KMS-11 (cell line): ENCODE results near the gene COBL.

Source experiments
- H2AFZ ChIP-seq: fragments of 200-600 bp; sonication (generic); 2 replicates; pipeline ENCODE4 v1.6.1; 2016; ENCODE audit warnings: antibody characterized with exemption, mixed run types, low read depth
- H3K27ac ChIP-seq: fragments of 200-600 bp; sonication (generic); 2 replicates; pipeline ENCODE4 v1.6.1; 2016; ENCODE audit warnings: mild to moderate bottlenecking, mixed run types
- H3K27me3 ChIP-seq: fragments of 200-600 bp; sonication (generic); 2 replicates; pipeline ENCODE4 v1.6.1; 2017; ENCODE audit warnings: mild to moderate bottlenecking, low read depth, mixed run types, moderate library complexity; ENCODE audit not compliant: insufficient read depth
- H3K36me3 ChIP-seq: fragments of 200-600 bp; sonication (generic); 2 replicates; pipeline ENCODE4 v1.6.1; 2017; ENCODE audit warnings: mild to moderate bottlenecking, mixed run types; ENCODE audit not compliant: insufficient read depth
- H3K4me1 ChIP-seq: fragments of 200-600 bp; sonication (generic); 2 replicates; pipeline ENCODE4 v1.6.1; 2016; ENCODE audit warnings: mild to moderate bottlenecking, low read depth, mixed run types; ENCODE audit not compliant: poor library complexity, severe bottlenecking
- H3K4me2 ChIP-seq: fragments of 200-600 bp; sonication (generic); 2 replicates; pipeline ENCODE4 v1.7.0; 2016; ENCODE audit warnings: mild to moderate bottlenecking, mixed run types
- H3K4me3 ChIP-seq: fragments of 200-600 bp; sonication (generic); IDR thresholded peaks from 2 replicates; pipeline ENCODE4 v1.6.1; 2017; ENCODE audit warnings: low read depth, low read length, mixed read lengths; ENCODE audit not compliant: insufficient read depth
- H3K79me2 ChIP-seq: fragments of 200-600 bp; sonication (generic); 2 replicates; pipeline ENCODE4 v1.6.1; 2016; ENCODE audit warnings: low read depth, mixed run types; ENCODE audit not compliant: insufficient read depth
- H3K9ac ChIP-seq: fragments of 200-600 bp; sonication (generic); 2 replicates; pipeline ENCODE4 v1.6.1; 2016; ENCODE audit warnings: mild to moderate bottlenecking, mixed run types
- H4K20me1 ChIP-seq: fragments of 200-600 bp; sonication (generic); 2 replicates; pipeline ENCODE4 v1.6.1; 2016; ENCODE audit warnings: mild to moderate bottlenecking, mixed run types; ENCODE audit not compliant: insufficient read depth
- TF ChIP-seq, protein P1 (sequence below): fragments of 200-600 bp; sonication (generic); conservative IDR thresholded peaks from 2 replicates; pipeline ENCODE4 v1.6.1; 2017; ENCODE audit warnings: low read depth, mild to moderate bottlenecking, antibody characterized with exemption, low read length, moderate library complexity, mixed read lengths

The COBL gene

DNA sequence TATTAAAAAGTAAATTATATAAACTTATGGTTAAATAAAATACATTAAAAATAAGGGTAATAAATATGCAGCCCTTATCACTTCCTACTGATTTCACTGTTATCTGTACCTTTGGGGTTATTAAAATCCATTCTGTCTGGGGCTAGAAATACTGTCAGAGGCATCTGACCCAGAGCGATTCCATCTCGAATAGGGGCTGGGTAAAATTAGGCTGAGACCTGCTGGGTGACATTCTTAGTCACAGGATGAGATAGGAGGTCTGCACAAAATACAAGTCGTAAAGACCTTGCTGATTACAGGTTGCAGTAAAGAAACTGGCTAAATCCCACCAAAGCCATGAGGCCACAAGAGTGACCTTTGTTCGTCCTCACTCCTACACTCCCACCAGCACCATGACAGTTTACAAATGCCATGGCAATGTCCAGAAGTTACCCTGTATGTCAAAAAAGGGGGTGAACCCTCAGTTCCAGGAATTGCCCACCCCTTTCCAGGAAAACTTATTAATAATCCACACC lies 77.6 kb downstream of the COBL start:
- Histone ChIP-seq H4K20me1 (no peaks in the 10 kb centered on the region), H3K27me3 (no peaks in the 10 kb centered on the region), H3K4me2 (no peak overlapping the region), H3K79me2 (no peaks in the 10 kb centered on the region), H3K36me3 (no peaks in the 10 kb centered on the region), H3K4me3 (no peak overlapping the region), H2AFZ (no peak overlapping the region), H3K27ac (no peak overlapping the region), H3K4me1 (no peaks in the 10 kb centered on the region), H3K9ac (no peak overlapping the region)
- TF ChIP-seq, protein P1, sequence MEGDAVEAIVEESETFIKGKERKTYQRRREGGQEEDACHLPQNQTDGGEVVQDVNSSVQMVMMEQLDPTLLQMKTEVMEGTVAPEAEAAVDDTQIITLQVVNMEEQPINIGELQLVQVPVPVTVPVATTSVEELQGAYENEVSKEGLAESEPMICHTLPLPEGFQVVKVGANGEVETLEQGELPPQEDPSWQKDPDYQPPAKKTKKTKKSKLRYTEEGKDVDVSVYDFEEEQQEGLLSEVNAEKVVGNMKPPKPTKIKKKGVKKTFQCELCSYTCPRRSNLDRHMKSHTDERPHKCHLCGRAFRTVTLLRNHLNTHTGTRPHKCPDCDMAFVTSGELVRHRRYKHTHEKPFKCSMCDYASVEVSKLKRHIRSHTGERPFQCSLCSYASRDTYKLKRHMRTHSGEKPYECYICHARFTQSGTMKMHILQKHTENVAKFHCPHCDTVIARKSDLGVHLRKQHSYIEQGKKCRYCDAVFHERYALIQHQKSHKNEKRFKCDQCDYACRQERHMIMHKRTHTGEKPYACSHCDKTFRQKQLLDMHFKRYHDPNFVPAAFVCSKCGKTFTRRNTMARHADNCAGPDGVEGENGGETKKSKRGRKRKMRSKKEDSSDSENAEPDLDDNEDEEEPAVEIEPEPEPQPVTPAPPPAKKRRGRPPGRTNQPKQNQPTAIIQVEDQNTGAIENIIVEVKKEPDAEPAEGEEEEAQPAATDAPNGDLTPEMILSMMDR = no peak

DNA sequence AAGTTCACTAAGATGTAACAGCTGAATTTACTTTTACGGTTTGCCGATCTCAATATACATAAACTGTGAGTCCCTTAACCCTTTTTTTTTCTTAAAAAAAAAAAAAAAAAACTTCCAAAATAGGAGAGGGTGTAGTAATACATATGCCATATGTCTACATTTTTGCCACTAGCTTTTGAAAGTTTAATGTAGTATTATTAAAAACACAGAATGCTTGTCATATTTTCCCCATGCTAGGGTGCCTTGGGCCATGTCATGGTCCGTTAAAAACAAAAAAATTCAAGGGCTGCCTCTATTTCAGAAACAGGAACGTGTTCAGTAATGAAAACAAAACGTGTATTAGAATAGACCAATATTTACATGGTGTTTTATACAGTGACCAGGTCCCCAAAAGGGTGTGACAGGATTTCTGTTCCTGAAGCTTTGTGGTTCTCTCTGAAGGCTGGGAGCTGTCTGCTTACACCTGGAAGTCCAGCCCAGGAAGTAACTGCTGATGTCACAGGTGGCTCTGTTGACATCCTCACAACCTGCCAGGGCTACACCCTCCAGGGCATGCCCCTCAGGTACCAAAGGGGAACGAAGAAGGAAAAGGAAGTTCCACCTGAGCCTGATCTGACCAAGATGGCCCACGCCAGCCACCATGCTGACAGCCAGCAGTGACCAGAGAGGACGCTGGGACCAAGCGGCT lies 79.0 kb downstream of the COBL start:
- TF ChIP-seq, protein P1 = no peak
- Histone ChIP-seq H3K9ac (no peak overlapping the region), H2AFZ (no peak overlapping the region), H4K20me1 (no peaks in the 10 kb centered on the region), H3K4me1 (no peaks in the 10 kb centered on the region), H3K4me3 (no peak overlapping the region), H3K79me2 (no peaks in the 10 kb centered on the region), H3K4me2 (no peak overlapping the region), H3K27me3 (no peaks in the 10 kb centered on the region), H3K36me3 (no peaks in the 10 kb centered on the region), H3K27ac (no peak overlapping the region)

DNA sequence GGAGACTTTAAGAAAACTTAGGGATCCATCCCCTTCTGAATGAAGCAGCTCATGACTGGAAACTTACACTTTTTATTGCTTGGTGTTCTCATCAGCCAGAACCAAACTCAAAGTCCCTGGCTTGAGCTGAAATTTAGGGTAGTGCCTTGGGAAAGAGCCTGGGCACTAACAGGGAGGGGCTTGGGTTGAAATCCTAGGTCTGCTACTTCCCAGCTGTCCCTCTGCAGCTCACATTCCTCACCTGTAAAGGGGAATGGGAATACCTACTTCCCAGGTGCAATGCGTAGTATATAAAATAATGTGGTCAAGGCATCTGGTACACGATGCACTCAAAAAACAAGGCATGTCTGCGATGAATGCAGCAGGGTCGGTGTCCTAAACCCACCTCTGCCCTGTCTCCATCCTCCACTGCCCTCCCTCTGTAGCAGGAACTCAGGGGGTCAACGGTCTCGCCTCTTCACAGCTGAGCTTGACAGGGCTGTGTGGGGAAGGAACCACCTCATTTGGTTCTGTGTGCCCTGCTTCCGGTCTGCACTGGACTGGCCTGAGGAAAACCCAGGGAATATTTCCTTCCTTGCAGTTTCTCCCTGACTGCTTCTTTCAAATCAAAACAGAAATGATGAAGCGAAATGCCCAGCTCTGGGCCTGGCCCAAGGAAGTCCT lies 80.0 kb downstream of the COBL start:
- no peaks in the 10 kb centered on the region for H4K20me1 ChIP-seq

DNA sequence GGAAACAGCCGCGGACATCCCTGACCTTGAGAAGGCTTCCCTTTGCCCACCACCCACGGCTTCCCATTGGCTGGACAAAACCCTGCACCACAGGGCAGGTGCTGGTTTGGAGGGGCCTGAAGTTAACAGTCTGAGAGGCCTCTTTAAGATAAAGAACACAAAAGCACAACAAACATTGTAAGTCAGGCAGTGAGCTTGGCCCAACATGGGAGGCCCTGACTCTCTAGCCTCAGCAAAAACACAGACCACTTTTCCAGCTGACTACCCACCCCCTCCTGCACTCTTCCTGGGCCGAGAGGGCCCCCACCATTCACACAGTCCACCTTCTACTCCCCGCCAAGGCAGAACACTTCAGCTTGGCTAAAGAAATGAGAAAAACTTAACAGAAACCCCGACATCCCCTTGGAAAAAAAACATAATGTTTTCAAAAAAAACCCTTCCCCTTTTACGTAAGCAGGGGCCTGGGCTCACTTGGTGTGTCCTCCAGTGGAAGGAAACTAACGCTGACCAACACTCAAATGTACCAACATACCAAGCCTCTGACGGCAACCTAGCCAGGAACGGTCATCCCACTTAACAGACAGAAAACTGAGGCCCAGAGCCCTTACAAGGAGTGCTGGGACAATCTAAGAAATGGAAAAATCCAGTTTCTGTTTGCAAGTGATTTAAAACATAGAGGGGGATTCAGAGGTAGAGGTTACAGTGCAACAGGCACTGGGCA lies 80.9 kb downstream of the COBL start:
- Histone ChIP-seq H3K9ac (no peak overlapping the region), H3K27me3 (no peaks in the 10 kb centered on the region), H3K4me2 (no peak overlapping the region), H3K27ac (no peak overlapping the region), H3K4me3 (no peak overlapping the region), H3K4me1 (no peaks in the 10 kb centered on the region), H3K79me2 (no peaks in the 10 kb centered on the region), H3K36me3 (no peaks in the 10 kb centered on the region), H4K20me1 (no peaks in the 10 kb centered on the region), H2AFZ (no peak overlapping the region)
- TF ChIP-seq, protein P1 = no peak

More for the DNA sequence above, 80.0 kb downstream of the COBL start:
- Histone ChIP-seq H3K4me2 (no peak overlapping the region), H2AFZ (no peak overlapping the region), H3K27ac (no peak overlapping the region), H3K27me3 (no peaks in the 10 kb centered on the region), H3K9ac (no peak overlapping the region), H3K36me3 (no peaks in the 10 kb centered on the region), H3K79me2 (no peaks in the 10 kb centered on the region), H3K4me3 (no peak overlapping the region), H3K4me1 (no peaks in the 10 kb centered on the region)
- TF ChIP-seq, protein P1 = no peak
